ENCODE results near the gene INSYN2B. TPM values are rescaled to one million over a fixed set of nuclear protein-coding genes. Genes with fewer than 3 reads are reported as not detected.

Gene INSYN2B
- total and polyA plus RNA-seq, 2 of the 8 experiments (the other 6 are each of a cell fraction or from before 2014, with no cell fraction given), result not detected

- no peak for TF ChIP-seq CHD7 (IDR thresholded peaks at IDR 0.05; ENCODE audit: insufficient replicate concordance, low read length)
- no peak for TF ChIP-seq BCL11A (IDR thresholded peaks at IDR 0.05; ENCODE audit: low read depth in 2 of 2, low read length in 2 of 2)
- TF ChIP-seq SRF (IDR thresholded peaks at IDR 0.05; ENCODE audit: low read depth, low read length), result no peak
- TF ChIP-seq CBX8 (IDR thresholded peaks at IDR 0.05; ENCODE audit: borderline replicate concordance, low read depth, low read length), result no peak
- TF ChIP-seq SP4 (IDR thresholded peaks at IDR 0.05; ENCODE audit: low read length), result no peak
- TF ChIP-seq BRCA1 (IDR thresholded peaks at IDR 0.05; ENCODE audit: low read depth, low read length), result no peak
- no peak for TF ChIP-seq TCF12 (IDR thresholded peaks at IDR 0.05; ENCODE audit: low read depth, low read length)
Measured at GRCh38 chr5:169954786-169955185, 25.5 kb downstream of the INSYN2B start (continued).
